Body of pancreas (tissue), 4 donors: Measurements from ENCODE around the gene NCF4.

ENCODE experiments used
- CTCF ChIP-seq, 7 experiments: fragments of 450-650 bp in 4 of 7; fragments of 200-600 bp in 3 of 7; sonication (generic) in 3 of 7; IDR thresholded peaks; one replicate each; pipeline ENCODE4 v1.5.1; 2016 to 2019; ENCODE audit warnings: antibody characterized with exemption in 7 of 7
- POLR2A ChIP-seq, 3 donors: fragments of 450-650 bp; IDR thresholded peaks; one replicate each; pipeline ENCODE4 v1.6.1; 2016; ENCODE audit warnings: antibody characterized with exemption in 3 of 3, mild to moderate bottlenecking in 2 of 3

GRCh38 chr22:36840106-36840505, 20.7 kb upstream of the NCF4 start:
- no peak for TF ChIP-seq CTCF (IDR thresholded peaks at IDR 0.05)
- TF ChIP-seq POLR2A (IDR thresholded peaks at IDR 0.05): no peak
